Upper lobe of left lung (tissue), 4 donors: ENCODE data around the gene DBET.
"Not testable (repeated sequence)": the region's sequence is repeated elsewhere in the genome, so short reads cannot be mapped to it uniquely, and the experiment has no call there.

Source experiments
- CTCF ChIP-seq, 6 experiments: fragments of 450-650 bp in 4 of 6; fragments of 200-600 bp in 2 of 6; sonication (generic) in 2 of 6; IDR thresholded peaks; one replicate each; pipeline ENCODE4 v1.5.1; 2016 to 2019; ENCODE audit warnings: antibody characterized with exemption in 6 of 6
- EP300 ChIP-seq, 4 donors: sonication (generic); formaldehyde crosslinking; IDR thresholded peaks; one replicate each; pipeline ENCODE4 v1.5.1; 2017; ENCODE audit warnings: antibody characterized with exemption in 4 of 4, control low read depth in 2 of 4
- POLR2A ChIP-seq, 4 donors: fragments of 450-650 bp; IDR thresholded peaks; one replicate each; pipeline ENCODE4 v1.5.1; 2016 to 2017; ENCODE audit warnings: antibody characterized with exemption in 4 of 4, mild to moderate bottlenecking in 2 of 4
- POLR2AphosphoS5 ChIP-seq, 2 donors: sonication (generic); formaldehyde crosslinking; IDR thresholded peaks; one replicate each; pipeline ENCODE4 v1.5.1; 2017; ENCODE audit warnings: antibody characterized with exemption in 2 of 2

DNA sequence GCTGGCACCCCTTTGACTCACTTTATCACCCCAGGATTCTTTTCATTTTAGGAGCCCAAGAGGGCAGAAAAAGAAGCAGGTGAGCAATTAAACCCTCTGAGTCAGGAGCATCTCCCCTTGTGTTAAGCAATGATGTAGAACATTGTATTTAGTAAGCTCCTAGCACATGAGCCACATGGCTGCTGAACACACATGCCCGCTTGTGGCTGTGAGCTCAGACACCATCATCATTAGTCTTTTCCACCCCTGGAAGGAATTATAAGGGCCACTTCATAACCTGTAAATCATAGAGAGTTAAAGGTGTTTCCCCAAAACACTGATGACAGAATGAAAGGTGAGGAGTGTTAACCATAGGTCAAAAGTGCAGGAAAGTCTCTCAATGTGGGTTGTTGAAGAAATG, 37.2 kb downstream of the DBET start:
- not testable (repeated sequence) for TF ChIP-seq CTCF, EP300, POLR2A, POLR2AphosphoS5 (IDR thresholded peaks at IDR 0.05)
